ENCODE results near the gene PLXNB1. TPM values are rescaled to one million over a fixed set of nuclear protein-coding genes. Genes with fewer than 3 reads are reported as not detected.

Gene PLXNB1
- total and polyA plus RNA-seq, 2 experiments from 2014 or later, result 49.0 to 144 TPM

DNA sequence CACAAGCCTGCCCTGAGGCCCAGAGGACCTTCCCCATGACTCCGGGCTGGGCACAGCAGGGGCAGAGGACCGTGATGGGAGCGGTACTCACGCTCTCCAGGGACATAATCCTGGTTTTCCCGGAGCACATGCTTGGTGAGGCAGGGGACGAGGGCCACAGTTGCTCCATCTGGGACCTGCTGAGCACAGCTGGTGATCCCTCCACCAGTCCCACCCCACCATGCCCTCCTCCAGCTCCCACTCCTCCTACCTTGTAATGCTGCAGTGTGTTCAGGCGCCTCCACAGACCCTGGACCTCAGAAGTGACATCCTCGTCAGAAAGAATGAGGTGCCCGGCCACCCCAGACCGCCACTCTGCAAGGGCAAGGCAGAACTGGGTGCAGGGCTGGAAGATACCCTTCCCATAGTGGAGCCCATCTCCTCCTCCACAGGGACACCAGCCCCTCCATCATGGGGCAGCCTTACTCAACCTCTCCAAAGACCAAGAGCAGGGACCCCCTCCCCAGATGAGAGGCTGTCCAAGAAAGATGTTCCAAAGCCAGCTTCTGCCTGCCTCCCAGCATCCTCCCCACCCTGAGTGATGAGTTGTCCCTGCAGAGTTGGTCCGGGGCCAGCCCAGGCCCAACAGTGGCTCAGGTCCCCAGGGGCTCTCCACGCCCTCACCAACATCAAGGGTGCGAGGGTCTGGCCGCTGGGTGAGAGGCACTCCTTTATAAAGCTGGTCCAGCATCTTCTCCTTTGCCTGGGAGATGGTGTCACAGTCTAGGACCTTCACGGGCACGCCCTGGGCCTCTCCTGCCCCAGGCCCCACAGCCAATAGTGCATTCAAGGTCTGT lies 19.5 kb downstream of the PLXNB1 start:
- H3K36me3 ChIP-seq (ENCODE audit: insufficient read depth), result peaks cover 15% of the 10 kb centered on the region
- H3K4me3 ChIP-seq, result no peak overlapping the region
- no peaks in the 10 kb centered on the region for H3K9me3 Mint-ChIP-seq
- no peaks in the 10 kb centered on the region; the same call in 1 of the 2 replicates for H4K20me1 ChIP-seq (replicated peaks; ENCODE audit: insufficient read depth)
- no peaks in the 10 kb centered on the region for H3K9me2 ChIP-seq (ENCODE audit: insufficient read depth)
- no peaks in the 10 kb centered on the region for H3F3A ChIP-seq (replicated peaks; ENCODE audit: low read depth)
- no peak for ATAC-seq
- peaks cover 22% of the 10 kb centered on the region for H3K27me3 Mint-ChIP-seq (ENCODE audit: insufficient read depth, low read depth, poor library complexity)
- no peaks in the 10 kb centered on the region for H3K27me3 ChIP-seq (ENCODE audit: insufficient read depth)
- no peaks in the 10 kb centered on the region for H3K79me2 ChIP-seq (replicated peaks; ENCODE audit: insufficient read depth)
- DNase-seq (ENCODE audit: low spot score), result no peak
- H3K4me3 Mint-ChIP-seq, result no peak overlapping the region
- H3K4me2 ChIP-seq, result no peak overlapping the region
- no peak overlapping the region for H2AFZ ChIP-seq
- H3K27ac ChIP-seq (ENCODE audit: low read depth), result no peak overlapping the region
- peaks cover 95% of the 10 kb centered on the region for H3K36me3 Mint-ChIP-seq (ENCODE audit: low read depth)
- H3K4me1 ChIP-seq (ENCODE audit: insufficient read depth), result no peaks in the 10 kb centered on the region
- TF ChIP-seq ZNF114 (CRISPR knock-in tag; IDR thresholded peaks at IDR 0.05) (no peak), NANOG (IDR thresholded peaks at IDR 0.05; ENCODE audit: borderline replicate concordance) (no peak), STAT1 (IDR thresholded peaks at IDR 0.05; ENCODE audit: unreplicated experiment) (no peak)
- H3K4me1 Mint-ChIP-seq, result no peaks in the 10 kb centered on the region
- H3K27ac Mint-ChIP-seq, result no peak overlapping the region

GRCh38 chr3:48409291-48410201 lies 20.3 kb downstream of the PLXNB1 start:
- Histone ChIP-seq H2AFZ (no peak overlapping the region), H3K27ac (ENCODE audit: low read depth) (no peak overlapping the region), H3K9me2 (ENCODE audit: insufficient read depth) (no peaks in the 10 kb centered on the region), H3K79me2 (replicated peaks; ENCODE audit: insufficient read depth) (no peaks in the 10 kb centered on the region), H4K20me1 (replicated peaks; ENCODE audit: insufficient read depth) (no peaks in the 10 kb centered on the region; the same call in 1 of the 2 replicates), H3K4me1 (ENCODE audit: insufficient read depth) (no peaks in the 10 kb centered on the region), H3K27me3 (ENCODE audit: insufficient read depth) (no peaks in the 10 kb centered on the region), H3K4me3 (no peak overlapping the region), H3K4me2 (no peak overlapping the region), H3F3A (replicated peaks; ENCODE audit: low read depth) (no peaks in the 10 kb centered on the region), H3K36me3 (ENCODE audit: insufficient read depth) (peaks cover 13% of the 10 kb centered on the region)
- no peak overlapping the region for H3K4me3 Mint-ChIP-seq
- peaks cover 94% of the 10 kb centered on the region for H3K36me3 Mint-ChIP-seq (ENCODE audit: low read depth)
- peaks cover 18% of the 10 kb centered on the region for H3K27me3 Mint-ChIP-seq (ENCODE audit: insufficient read depth, low read depth, poor library complexity)
- no peaks in the 10 kb centered on the region for H3K9me3 Mint-ChIP-seq
- H3K27ac Mint-ChIP-seq, result no peak overlapping the region
- ATAC-seq, result no peak
- H3K4me1 Mint-ChIP-seq, result no peaks in the 10 kb centered on the region
- DNase-seq (ENCODE audit: low spot score), result no peak
- TF ChIP-seq JUNB (IDR thresholded peaks at IDR 0.05; ENCODE audit: unreplicated experiment) (no peak), NANOG (IDR thresholded peaks at IDR 0.05; ENCODE audit: borderline replicate concordance) (no peak), REST (IDR thresholded peaks at IDR 0.05; ENCODE audit: unreplicated experiment) (no peak), EZH2phosphoT487 (IDR thresholded peaks at IDR 0.05; ENCODE audit: unreplicated experiment) (no peak), POLR2AphosphoS5 (IDR thresholded peaks at IDR 0.05; ENCODE audit: low read depth) (no peak), CREB1 (CRISPR knock-in tag; IDR thresholded peaks at IDR 0.05; ENCODE audit: low read depth) (no peak)
- TF ChIP-seq, protein P1, sequence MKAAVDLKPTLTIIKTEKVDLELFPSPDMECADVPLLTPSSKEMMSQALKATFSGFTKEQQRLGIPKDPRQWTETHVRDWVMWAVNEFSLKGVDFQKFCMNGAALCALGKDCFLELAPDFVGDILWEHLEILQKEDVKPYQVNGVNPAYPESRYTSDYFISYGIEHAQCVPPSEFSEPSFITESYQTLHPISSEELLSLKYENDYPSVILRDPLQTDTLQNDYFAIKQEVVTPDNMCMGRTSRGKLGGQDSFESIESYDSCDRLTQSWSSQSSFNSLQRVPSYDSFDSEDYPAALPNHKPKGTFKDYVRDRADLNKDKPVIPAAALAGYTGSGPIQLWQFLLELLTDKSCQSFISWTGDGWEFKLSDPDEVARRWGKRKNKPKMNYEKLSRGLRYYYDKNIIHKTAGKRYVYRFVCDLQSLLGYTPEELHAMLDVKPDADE (IDR thresholded peaks at IDR 0.05), result no peak

All from GM23338 (cell line).